Measurements from ENCODE around the gene IFIT1. TPM values are rescaled to one million over a fixed set of nuclear protein-coding genes. Genes with fewer than 3 reads are reported as not detected.

IFIT1 gene
- total and polyA plus RNA-seq, 2 donors (not counting 3 experiments of a cell fraction or from before 2014, with no cell fraction given), result 0.51 to 0.75 TPM

- no TSS peak for BruUV-seq (replicated peaks)
Measured at GRCh38 chr10:89427629-89428028, 35.2 kb downstream of the IFIT1 start.

DNA sequence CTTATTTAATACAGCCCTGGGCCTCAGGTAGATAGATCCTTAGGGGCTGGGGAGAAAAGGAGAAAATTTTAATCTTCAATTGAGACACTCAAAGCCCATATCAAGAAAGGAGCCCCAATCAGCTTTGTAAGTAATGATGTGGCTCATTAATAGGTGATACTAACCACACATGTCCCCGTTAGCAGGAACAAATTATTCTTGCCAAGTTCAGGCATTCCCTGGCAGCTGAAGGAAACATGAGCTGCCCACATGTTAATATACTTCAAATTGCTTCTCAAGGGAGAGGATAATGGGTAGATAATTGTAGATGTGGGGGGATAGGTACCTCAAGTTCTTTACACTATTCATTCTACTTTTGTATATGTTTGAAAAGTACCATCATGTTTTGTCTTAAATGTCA lies 36.5 kb downstream of the IFIT1 start:
- Histone ChIP-seq H3K79me2 (ENCODE audit: control insufficient read depth, insufficient read depth, low read length) (no peaks in the 10 kb centered on the region), H4K20me1 (replicated peaks; ENCODE audit: control insufficient read depth, extremely low read depth, insufficient read depth, low read length) (no peaks in the 10 kb centered on the region), H3K4me1 (ENCODE audit: control insufficient read depth, extremely low read depth, insufficient read depth, low read length) (no peaks in the 10 kb centered on the region), H3K27me3 (ENCODE audit: control insufficient read depth in 2 of 2, insufficient read depth in 2 of 2, low read length in 2 of 2) (no peaks in the 10 kb centered on the region), H3K4me3 (replicated peaks in 1 of 3; ENCODE audit: insufficient read depth in 1 of 3, low read depth in 1 of 3, low read length in 3 of 3) (no peak overlapping the region), H3K4me2 (ENCODE audit: insufficient read depth, low read length) (no peak overlapping the region), H2AFZ (ENCODE audit: low read depth, low read length) (no peak overlapping the region), H3K36me3 (ENCODE audit: control insufficient read depth in 2 of 2, extremely low read depth in 1 of 2, insufficient read depth in 2 of 2, low read length in 2 of 2) (no peaks in the 10 kb centered on the region), H3K9ac (replicated peaks; ENCODE audit: extremely low read depth, insufficient read depth, low read length) (no peak overlapping the region), H3K9me1 (replicated peaks; ENCODE audit: control insufficient read depth, extremely low read depth, insufficient read depth, low read length) (no peaks in the 10 kb centered on the region), H3K27ac (ENCODE audit: insufficient read depth, low read depth, low read length) (no peak overlapping the region), H3K9me3 (replicated peaks; ENCODE audit: control insufficient read depth, insufficient read depth, low read length) (no peaks in the 10 kb centered on the region)
- intact Hi-C loops (cut with micrococcal nuclease) (no loop called here), dilution Hi-C loops (cut with MboI; ENCODE audit: extremely low pct_ligation_motif_present, low sequenced_read_pairs) (no loop called here)
- ChIA-PET POLR2A (no interaction called here), CTCF (interaction anchor here (0.9 to 5.8 kb wide), 3 partner anchors 23 to 136 kb away, joined by 3 to 41 read pairs (median 3); no protein-coding TSS in a partner anchor)
- no peak for TF ChIP-seq FOS (IDR thresholded peaks at IDR 0.05; ENCODE audit: borderline replicate concordance, insufficient read depth, low read length)
- TF ChIP-seq, protein P1, sequence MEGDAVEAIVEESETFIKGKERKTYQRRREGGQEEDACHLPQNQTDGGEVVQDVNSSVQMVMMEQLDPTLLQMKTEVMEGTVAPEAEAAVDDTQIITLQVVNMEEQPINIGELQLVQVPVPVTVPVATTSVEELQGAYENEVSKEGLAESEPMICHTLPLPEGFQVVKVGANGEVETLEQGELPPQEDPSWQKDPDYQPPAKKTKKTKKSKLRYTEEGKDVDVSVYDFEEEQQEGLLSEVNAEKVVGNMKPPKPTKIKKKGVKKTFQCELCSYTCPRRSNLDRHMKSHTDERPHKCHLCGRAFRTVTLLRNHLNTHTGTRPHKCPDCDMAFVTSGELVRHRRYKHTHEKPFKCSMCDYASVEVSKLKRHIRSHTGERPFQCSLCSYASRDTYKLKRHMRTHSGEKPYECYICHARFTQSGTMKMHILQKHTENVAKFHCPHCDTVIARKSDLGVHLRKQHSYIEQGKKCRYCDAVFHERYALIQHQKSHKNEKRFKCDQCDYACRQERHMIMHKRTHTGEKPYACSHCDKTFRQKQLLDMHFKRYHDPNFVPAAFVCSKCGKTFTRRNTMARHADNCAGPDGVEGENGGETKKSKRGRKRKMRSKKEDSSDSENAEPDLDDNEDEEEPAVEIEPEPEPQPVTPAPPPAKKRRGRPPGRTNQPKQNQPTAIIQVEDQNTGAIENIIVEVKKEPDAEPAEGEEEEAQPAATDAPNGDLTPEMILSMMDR (IDR thresholded peaks at IDR 0.05; ENCODE audit: extremely low read depth in 1 of 2, insufficient read depth in 1 of 2, low read depth in 1 of 2, low read length in 2 of 2), result no peak
- TF ChIP-seq GATA2 (IDR thresholded peaks at IDR 0.05; ENCODE audit: insufficient read depth, insufficient read length, low read depth, low read length), result no peak
- no TSS peak for BruUV-seq (replicated peaks)
- DNase-seq (ENCODE audit: low read depth, low spot score), result no peak
- no peak for FAIRE-seq

More at GRCh38 chr10:89427629-89428028, 35.2 kb downstream of the IFIT1 start:
- Histone ChIP-seq H4K20me1 (replicated peaks; ENCODE audit: control insufficient read depth, extremely low read depth, insufficient read depth, low read length) (no peaks in the 10 kb centered on the region), H3K9ac (replicated peaks; ENCODE audit: extremely low read depth, insufficient read depth, low read length) (no peak overlapping the region), H3K9me3 (replicated peaks; ENCODE audit: control insufficient read depth, insufficient read depth, low read length) (no peaks in the 10 kb centered on the region), H3K4me2 (ENCODE audit: insufficient read depth, low read length) (no peak overlapping the region), H3K9me1 (replicated peaks; ENCODE audit: control insufficient read depth, extremely low read depth, insufficient read depth, low read length) (no peaks in the 10 kb centered on the region), H3K4me3 (replicated peaks in 1 of 3; ENCODE audit: insufficient read depth in 1 of 3, low read depth in 1 of 3, low read length in 3 of 3) (no peak overlapping the region), H3K27ac (ENCODE audit: insufficient read depth, low read depth, low read length) (no peak overlapping the region), H3K27me3 (ENCODE audit: control insufficient read depth in 2 of 2, insufficient read depth in 2 of 2, low read length in 2 of 2) (no peaks in the 10 kb centered on the region), H3K79me2 (ENCODE audit: control insufficient read depth, insufficient read depth, low read length) (no peaks in the 10 kb centered on the region), H3K4me1 (ENCODE audit: control insufficient read depth, extremely low read depth, insufficient read depth, low read length) (no peaks in the 10 kb centered on the region), H2AFZ (ENCODE audit: low read depth, low read length) (no peak overlapping the region), H3K36me3 (ENCODE audit: control insufficient read depth in 2 of 2, extremely low read depth in 1 of 2, insufficient read depth in 2 of 2, low read length in 2 of 2) (no peaks in the 10 kb centered on the region)
- dilution Hi-C loops (cut with MboI; ENCODE audit: extremely low pct_ligation_motif_present, low sequenced_read_pairs) (no loop called here), intact Hi-C loops (cut with micrococcal nuclease) (loop anchor here (1.0 to 2.0 kb wide), 2 partner anchors 31 to 273 kb away; partner anchors contain the start of gene KIF20B)
- DNase-seq (ENCODE audit: low read depth, low spot score) (no peak), FAIRE-seq (no peak)
- POLR2A ChIA-PET, result no interaction called here
- CTCF ChIA-PET, result interaction anchor here (2.8 to 5.8 kb wide), 2 partner anchors 135 to 137 kb away, joined by 16 to 41 read pairs; no protein-coding TSS in a partner anchor
- peak; percentile 78 for TF ChIP-seq FOS (IDR thresholded peaks at IDR 0.05; ENCODE audit: borderline replicate concordance, insufficient read depth, low read length)
- peak; percentile 2 for TF ChIP-seq GATA2 (IDR thresholded peaks at IDR 0.05; ENCODE audit: insufficient read depth, insufficient read length, low read depth, low read length)
- TF ChIP-seq MAX (IDR thresholded peaks at IDR 0.05; ENCODE audit: insufficient read depth, insufficient read length), result no peak

Data from endothelial cell of umbilical vein (primary cell).